ENCODE results near the gene RAB3C.

RAB3C gene

GRCh38 chr5:58797021-58797420 lies 214.1 kb downstream of the RAB3C start:
- Histone ChIP-seq H3K4me2 (ENCODE audit: low read depth, low read length) (no peak overlapping the region), H3K27ac (ENCODE audit: low read length) (no peak overlapping the region), H3K9ac (ENCODE audit: low read length) (no peak overlapping the region), H3K36me3 (replicated peaks; ENCODE audit: insufficient read depth, low read length) (no peaks in the 10 kb centered on the region), H3K27me3 (replicated peaks; ENCODE audit: insufficient read depth, low read length) (no peaks in the 10 kb centered on the region), H3K9me3 (replicated peaks; ENCODE audit: insufficient read depth, low read length) (no peaks in the 10 kb centered on the region), H3K9me2 (replicated peaks; ENCODE audit: insufficient read depth, low read length) (no peaks in the 10 kb centered on the region), H3K4me3 (ENCODE audit: low read length) (no peak overlapping the region), H4K20me1 (ENCODE audit: insufficient read depth, low read length) (no peaks in the 10 kb centered on the region), H2AFZ (ENCODE audit: low read length) (no peak overlapping the region), H3K4me1 (ENCODE audit: low read length) (no peaks in the 10 kb centered on the region), H3F3A (ENCODE audit: insufficient read depth, low read length) (no peaks in the 10 kb centered on the region), H3K79me2 (ENCODE audit: low read length) (no peaks in the 10 kb centered on the region)
- DNase-seq: no peak
- TF ChIP-seq EZH2 (optimal IDR thresholded peaks at IDR 0.05; ENCODE audit: low read depth, low read length) (no peak), EZH2phosphoT487 (IDR thresholded peaks at IDR 0.05; ENCODE audit: low read length) (no peak), CTCF (IDR thresholded peaks at IDR 0.05; ENCODE audit: low read length) (no peak)

GRCh38 chr5:58800356-58800755 lies 217.5 kb downstream of the RAB3C start:
- Histone ChIP-seq H3K27ac (ENCODE audit: low read length) (no peak overlapping the region), H3K4me3 (ENCODE audit: low read length) (no peak overlapping the region), H2AFZ (ENCODE audit: low read length) (no peak overlapping the region), H4K20me1 (ENCODE audit: insufficient read depth, low read length) (no peaks in the 10 kb centered on the region), H3K27me3 (replicated peaks; ENCODE audit: insufficient read depth, low read length) (no peaks in the 10 kb centered on the region), H3K36me3 (replicated peaks; ENCODE audit: insufficient read depth, low read length) (no peaks in the 10 kb centered on the region), H3F3A (ENCODE audit: insufficient read depth, low read length) (no peaks in the 10 kb centered on the region), H3K9me2 (replicated peaks; ENCODE audit: insufficient read depth, low read length) (no peaks in the 10 kb centered on the region), H3K79me2 (ENCODE audit: low read length) (no peaks in the 10 kb centered on the region), H3K9me3 (replicated peaks; ENCODE audit: insufficient read depth, low read length) (no peaks in the 10 kb centered on the region), H3K9ac (ENCODE audit: low read length) (no peak overlapping the region), H3K4me1 (ENCODE audit: low read length) (no peaks in the 10 kb centered on the region), H3K4me2 (ENCODE audit: low read depth, low read length) (no peak overlapping the region)
- TF ChIP-seq EZH2 (optimal IDR thresholded peaks at IDR 0.05; ENCODE audit: low read depth, low read length) (no peak), CTCF (IDR thresholded peaks at IDR 0.05; ENCODE audit: low read length) (no peak), EZH2phosphoT487 (IDR thresholded peaks at IDR 0.05; ENCODE audit: low read length) (no peak)
- no peak for DNase-seq

- Histone ChIP-seq H3F3A (ENCODE audit: insufficient read depth, low read length) (no peaks in the 10 kb centered on the region), H3K36me3 (replicated peaks; ENCODE audit: insufficient read depth, low read length) (no peaks in the 10 kb centered on the region), H3K27ac (ENCODE audit: low read length) (no peak overlapping the region), H3K4me1 (ENCODE audit: low read length) (no peaks in the 10 kb centered on the region), H3K4me3 (ENCODE audit: low read length) (no peak overlapping the region), H3K9ac (ENCODE audit: low read length) (no peak overlapping the region), H3K79me2 (ENCODE audit: low read length) (no peaks in the 10 kb centered on the region), H2AFZ (ENCODE audit: low read length) (no peak overlapping the region), H3K9me3 (replicated peaks; ENCODE audit: insufficient read depth, low read length) (no peaks in the 10 kb centered on the region), H3K4me2 (ENCODE audit: low read depth, low read length) (no peak overlapping the region), H4K20me1 (ENCODE audit: insufficient read depth, low read length) (no peaks in the 10 kb centered on the region), H3K27me3 (replicated peaks; ENCODE audit: insufficient read depth, low read length) (no peaks in the 10 kb centered on the region), H3K9me2 (replicated peaks; ENCODE audit: insufficient read depth, low read length) (no peaks in the 10 kb centered on the region)
- TF ChIP-seq EZH2 (optimal IDR thresholded peaks at IDR 0.05; ENCODE audit: low read depth, low read length): no peak
- no peak for TF ChIP-seq CTCF (IDR thresholded peaks at IDR 0.05; ENCODE audit: low read length)
- TF ChIP-seq EZH2phosphoT487 (IDR thresholded peaks at IDR 0.05; ENCODE audit: low read length): no peak
- DNase-seq: no peak
These were observed 218.1 kb downstream of the RAB3C start for GRCh38 chr5:58800861-58801540.
